Lung (tissue), 12 donors: ENCODE results near the gene PRKN. TPM values are rescaled to one million over a fixed set of nuclear protein-coding genes. Genes with fewer than 3 reads are reported as not detected.

ENCODE experiments used
- ATAC-seq: fragments of 200-7000 bp; cut with Tn5 transposase; one replicate; pipeline ENCODE4 v1.9.1; 2020; ENCODE audit warnings: moderate number of reproducible peaks; ENCODE audit not compliant: insufficient read depth, low FRiP score
- DNase-seq, 3 donors: peaks; one replicate each; pipeline ENCODE4 v3.0.0-alpha.2; 2013 to 2017
- H3K27ac ChIP-seq, 2 donors: one replicate each; pipeline ENCODE4 v1.5.1; 2013; ENCODE audit warnings: mild to moderate bottlenecking in 2 of 2, moderate library complexity in 2 of 2, control low read depth in 1 of 2, inconsistent platforms in 1 of 2, low read depth in 1 of 2, low read length in 1 of 2
- H3K27me3 ChIP-seq, 3 donors: one replicate each; pipeline ENCODE4 v1.5.1; 2013; ENCODE audit warnings: low read length in 2 of 3; ENCODE audit not compliant: control insufficient read depth in 3 of 3, insufficient read depth in 3 of 3
- H3K36me3 ChIP-seq, 4 donors: one replicate each; pipeline ENCODE4 v1.5.1; 2013; ENCODE audit warnings: low read length in 4 of 4, mild to moderate bottlenecking in 1 of 4, moderate library complexity in 1 of 4; ENCODE audit not compliant: control insufficient read depth in 4 of 4, insufficient read depth in 4 of 4
- H3K4me1 ChIP-seq, 5 donors: one replicate each; pipeline ENCODE4 v1.5.1; 2013; ENCODE audit warnings: low read length in 5 of 5, mild to moderate bottlenecking in 2 of 5, moderate library complexity in 1 of 5; ENCODE audit not compliant: control insufficient read depth in 5 of 5, insufficient read depth in 5 of 5
- H3K4me3 ChIP-seq: one replicate; pipeline ENCODE4 v1.5.1; 2013; ENCODE audit warnings: mild to moderate bottlenecking, control low read depth, moderate library complexity
- H3K9ac ChIP-seq, 2 donors: one replicate each; pipeline ENCODE4 v1.5.1; 2013; ENCODE audit warnings: low read length in 2 of 2, control low read depth in 1 of 2; ENCODE audit not compliant: insufficient read depth in 1 of 2
- H3K9me3 ChIP-seq, 4 donors: one replicate each; pipeline ENCODE4 v1.5.1; 2013; ENCODE audit warnings: low read length in 3 of 4, mild to moderate bottlenecking in 1 of 4, moderate library complexity in 1 of 4; ENCODE audit not compliant: control insufficient read depth in 4 of 4, insufficient read depth in 3 of 4
- WGBS, 2 donors: extraction: QIAGEN DNeasy Blood & Tissue Kit; methylation state at CpG; one replicate each; pipeline ENCODE4 v1.1.7; 2013; 5-methylcytosine and 5-hydroxymethylcytosine counted together
- polyA plus RNA-seq, 2 donors: library from polyadenylated mRNA; stranded (reverse); fragments of 200-250 nt; gene quantifications; one replicate each; pipeline ENCODE4 v1.2.1, GENCODE V29; 2013
- total RNA-seq, 2 donors: library from RNA; depleted of rRNA in 1 of 2; stranded (reverse); fragments of >200 nt in 1 of 2; gene quantifications; one replicate each; pipeline ENCODE4 v1.2.1, GENCODE V29; 2014 to 2021
- TF ChIP-seq, protein P1 (sequence below): IDR thresholded peaks from 2 replicates; pipeline ENCODE4 v1.5.1; 2012; ENCODE audit warnings: mild to moderate bottlenecking; ENCODE audit errors: control extremely low read depth, extremely low read depth
- donor health status: control.
- donor health status: control.
- donor health status: Bipolar disorder and iron deficiency.
- donor health status: healthy.
- donor health status: DM: yes; HTN: yes; CAD: no.

The PRKN gene
- total and polyA plus RNA-seq, 4 donors = 0.27 to 11.2 (median 3.1) TPM

GRCh38 chr6:161393292-161393691 lies 1334.3 kb downstream of the PRKN start:
- Histone ChIP-seq H3K4me3 (no peak overlapping the region), H3K27ac (no peak overlapping the region), H3K9ac (no peak overlapping the region), H3K9me3 (peaks cover 0 to 4% (median 0%) of the 10 kb centered on the region in 4 donors), H3K36me3 (no peaks in the 10 kb centered on the region), H3K27me3 (no peaks in the 10 kb centered on the region), H3K4me1 (peaks cover 0 to 4% (median 0%) of the 10 kb centered on the region in 5 donors)
- TF ChIP-seq, protein P1, sequence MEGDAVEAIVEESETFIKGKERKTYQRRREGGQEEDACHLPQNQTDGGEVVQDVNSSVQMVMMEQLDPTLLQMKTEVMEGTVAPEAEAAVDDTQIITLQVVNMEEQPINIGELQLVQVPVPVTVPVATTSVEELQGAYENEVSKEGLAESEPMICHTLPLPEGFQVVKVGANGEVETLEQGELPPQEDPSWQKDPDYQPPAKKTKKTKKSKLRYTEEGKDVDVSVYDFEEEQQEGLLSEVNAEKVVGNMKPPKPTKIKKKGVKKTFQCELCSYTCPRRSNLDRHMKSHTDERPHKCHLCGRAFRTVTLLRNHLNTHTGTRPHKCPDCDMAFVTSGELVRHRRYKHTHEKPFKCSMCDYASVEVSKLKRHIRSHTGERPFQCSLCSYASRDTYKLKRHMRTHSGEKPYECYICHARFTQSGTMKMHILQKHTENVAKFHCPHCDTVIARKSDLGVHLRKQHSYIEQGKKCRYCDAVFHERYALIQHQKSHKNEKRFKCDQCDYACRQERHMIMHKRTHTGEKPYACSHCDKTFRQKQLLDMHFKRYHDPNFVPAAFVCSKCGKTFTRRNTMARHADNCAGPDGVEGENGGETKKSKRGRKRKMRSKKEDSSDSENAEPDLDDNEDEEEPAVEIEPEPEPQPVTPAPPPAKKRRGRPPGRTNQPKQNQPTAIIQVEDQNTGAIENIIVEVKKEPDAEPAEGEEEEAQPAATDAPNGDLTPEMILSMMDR = no peak
- DNase-seq (no peak), ATAC-seq (no peak)
- 78 to 90% methylated on average over 3 of the region's 3 CpGs for WGBS, 2 donors

GRCh38 chr6:161389756-161390155 lies 1337.8 kb downstream of the PRKN start:
- Histone ChIP-seq H3K4me1 (peaks cover 0 to 4% (median 0%) of the 10 kb centered on the region in 5 donors), H3K36me3 (no peaks in the 10 kb centered on the region), H3K4me3 (no peak overlapping the region), H3K9me3 (peaks cover 0 to 8% (median 0%) of the 10 kb centered on the region in 4 donors), H3K27ac (no peak overlapping the region), H3K27me3 (no peaks in the 10 kb centered on the region), H3K9ac (no peak overlapping the region)
- 84 to 85% methylated on average over 3 of the region's 3 CpGs for WGBS, 2 donors
- DNase-seq = no peak
- TF ChIP-seq, protein P1 = no peak
- no peak for ATAC-seq

DNA sequence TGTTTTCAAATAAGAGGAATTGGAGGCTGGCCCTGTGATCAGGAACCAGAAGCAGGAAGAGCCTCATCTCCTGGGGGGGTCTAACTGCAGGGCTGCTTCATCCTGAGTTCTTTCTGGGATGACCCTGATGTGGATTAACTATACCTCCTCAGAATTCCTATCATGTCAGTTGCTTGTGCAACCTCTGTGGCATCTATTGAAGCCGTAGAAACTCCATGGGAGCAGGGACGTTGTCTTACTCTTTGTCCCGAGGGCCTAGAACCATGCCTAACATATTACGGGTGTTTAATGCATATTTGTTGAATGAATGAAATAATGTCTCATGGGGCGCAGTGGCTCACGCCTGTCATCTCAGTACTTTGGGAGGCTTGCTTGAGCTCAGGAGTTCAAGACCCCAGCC lies 1343.6 kb downstream of the PRKN start:
- 96 to 97% methylated on average over 6 of the region's 6 CpGs for WGBS, 2 donors
- no peak for DNase-seq
- no peak for ATAC-seq

More for the DNA sequence above, 1343.6 kb downstream of the PRKN start:
- no peaks in the 10 kb centered on the region for H3K27me3 ChIP-seq
- no peak overlapping the region for H3K9ac ChIP-seq
- TF ChIP-seq, protein P1 = no peak
- H3K27ac ChIP-seq = no peak overlapping the region
- no peaks in the 10 kb centered on the region for H3K4me1 ChIP-seq
- H3K4me3 ChIP-seq = no peak overlapping the region
- no peaks in the 10 kb centered on the region for H3K36me3 ChIP-seq
- peaks cover 0 to 8% (median 0%) of the 10 kb centered on the region in 4 donors for H3K9me3 ChIP-seq
